HG03460 (cell line): Measurements from ENCODE around the gene MYL5.
"Not testable (repeated sequence)": the region's sequence is repeated elsewhere in the genome, so short reads cannot be mapped to it uniquely, and the experiment has no call there.

Experiments
- ATAC-seq: cut with Tn5 transposase; IDR thresholded peaks from one replicate; pipeline ENCODE4 v1.9.1; 2021; ENCODE audit not compliant: unreplicated experiment

The MYL5 gene

GRCh38 chr4:704971-705277 is 30.6 kb downstream of the MYL5 start:
- no peak for ATAC-seq

- ATAC-seq = peak; percentile 88
These were observed 31.1 kb downstream of the MYL5 start, which contains the start of gene PCGF3 for GRCh38 chr4:705278-706082. Gene PCGF3, plus strand, starts transcription at chr4:705832. Its CDS starts 27,849 bp downstream, at chr4:733681.

GRCh38 chr4:706083-706633 is 31.8 kb downstream of the MYL5 start:
- not testable (repeated sequence) for ATAC-seq

GRCh38 chr4:706834-707598 is 32.7 kb downstream of the MYL5 start:
- ATAC-seq = no peak

- ATAC-seq = no peak
These were observed 33.7 kb downstream of the MYL5 start for GRCh38 chr4:707929-708630.

- no peak for ATAC-seq
These were observed 34.2 kb downstream of the MYL5 start for GRCh38 chr4:708631-708933.

GRCh38 chr4:709348-709747 is 35.0 kb downstream of the MYL5 start:
- ATAC-seq = no peak

GRCh38 chr4:710116-710515 is 35.8 kb downstream of the MYL5 start:
- ATAC-seq = no peak

GRCh38 chr4:710916-711315 is 36.6 kb downstream of the MYL5 start:
- ATAC-seq = no peak

- ATAC-seq = no peak
These were observed 37.8 kb downstream of the MYL5 start for GRCh38 chr4:712093-712492.

- ATAC-seq = no peak
These were observed 38.7 kb downstream of the MYL5 start for GRCh38 chr4:712916-713632.

- ATAC-seq = no peak
These were observed 39.7 kb downstream of the MYL5 start for GRCh38 chr4:714087-714486.

- no peak for ATAC-seq
These were observed 43.4 kb downstream of the MYL5 start for GRCh38 chr4:717601-718320.

GRCh38 chr4:718460-718859 is 44.1 kb downstream of the MYL5 start:
- no peak for ATAC-seq

- no peak for ATAC-seq
These were observed 45.9 kb downstream of the MYL5 start for GRCh38 chr4:720111-720860.

GRCh38 chr4:721261-722168 is 47.2 kb downstream of the MYL5 start:
- no peak for ATAC-seq

GRCh38 chr4:722169-722725 is 47.9 kb downstream of the MYL5 start:
- no peak for ATAC-seq

GRCh38 chr4:722851-723360 is 48.6 kb downstream of the MYL5 start:
- no peak for ATAC-seq
